Measurements from ENCODE around the gene PI16.

The PI16 gene

DNA sequence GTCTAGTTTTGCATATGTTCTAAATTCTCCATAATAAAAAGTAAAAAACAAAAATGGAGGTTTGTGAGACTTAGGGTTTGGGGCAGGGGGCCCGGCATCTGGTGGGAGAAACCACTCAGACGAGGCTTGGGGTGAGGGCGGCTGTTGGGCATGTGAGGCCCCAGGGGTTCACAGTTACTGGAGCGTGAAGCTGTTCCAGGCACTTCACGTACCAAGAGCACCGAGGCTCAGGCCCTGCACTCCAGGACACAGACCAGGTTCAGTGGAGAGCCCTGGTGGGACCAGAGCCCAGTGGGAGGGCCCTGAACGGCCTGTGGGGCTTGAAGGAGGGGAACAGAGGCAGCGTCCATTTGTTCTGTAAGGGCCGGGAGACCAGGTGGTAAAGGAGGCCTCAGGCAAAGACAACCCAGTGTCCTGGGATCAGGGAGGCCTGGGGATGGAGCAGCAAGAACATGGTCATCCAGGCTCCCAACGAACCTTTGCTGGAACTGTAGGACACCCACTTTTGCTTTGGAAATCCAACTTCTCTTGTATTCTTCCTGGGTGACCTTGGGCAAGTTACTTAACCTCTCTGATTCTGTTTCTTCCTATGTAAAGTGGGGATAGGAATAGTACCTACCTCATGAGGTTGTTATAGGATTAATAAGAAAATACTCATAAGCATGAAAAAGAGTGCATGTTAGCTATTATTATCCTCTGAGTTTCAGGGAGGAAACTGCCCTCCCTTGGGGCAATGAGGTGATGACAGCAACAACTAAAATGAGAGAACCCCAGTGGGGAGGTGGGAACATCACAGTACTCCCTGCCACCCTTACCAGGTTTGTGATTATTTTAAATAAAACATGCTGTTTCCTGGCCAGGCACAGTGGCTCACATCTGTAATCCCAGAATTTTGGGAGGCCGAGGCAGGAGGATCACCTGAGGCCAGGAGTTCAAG is 49.8 kb downstream of the PI16 start:
- DNase-seq (ENCODE audit: low read depth in 2 of 2) = no peak

DNA sequence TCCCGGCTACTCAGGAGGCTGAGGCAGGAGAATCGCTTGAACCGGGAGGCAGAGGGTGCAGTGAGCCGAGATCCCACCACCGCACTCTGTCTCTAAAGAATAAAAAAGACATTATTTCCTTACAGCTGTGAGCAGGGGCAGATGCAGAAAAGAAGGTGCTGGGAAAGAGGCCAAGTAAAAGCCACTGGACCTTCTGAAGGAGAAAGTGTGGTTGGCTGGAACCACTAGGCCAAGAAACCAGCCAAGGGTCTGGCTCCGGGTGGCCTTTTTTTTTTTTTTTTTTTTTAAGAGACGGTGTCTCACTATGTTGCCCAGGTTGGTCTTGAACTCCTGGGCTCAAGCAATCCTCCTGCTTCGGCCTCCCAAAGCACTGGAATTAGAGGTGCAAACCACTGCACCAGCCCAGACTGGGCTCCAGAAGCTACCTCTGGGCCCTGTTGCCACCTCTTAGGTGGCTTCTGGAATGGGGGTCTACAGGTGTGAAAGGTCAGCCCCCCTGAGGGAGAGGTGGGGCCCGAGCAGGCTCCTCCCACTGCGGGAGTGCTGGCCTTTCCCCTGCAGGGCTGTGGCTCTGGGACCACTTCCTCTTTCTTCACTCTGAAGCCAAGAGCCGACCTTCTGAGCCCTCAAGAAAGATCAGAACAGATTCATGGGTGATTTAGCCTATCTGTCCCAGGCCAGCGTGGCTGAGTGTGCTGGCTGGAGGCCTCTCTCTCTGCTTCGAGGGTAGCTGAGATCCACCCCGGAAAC is 50.7 kb downstream of the PI16 start, which contains the start of gene FGD2:
Gene FGD2, plus strand, starts transcription at position 595 of the 750 bp plus-strand sequence. CDS start 163 bp downstream, outside the sequence.
- no peak for DNase-seq (ENCODE audit: low read depth in 2 of 2)

DNA sequence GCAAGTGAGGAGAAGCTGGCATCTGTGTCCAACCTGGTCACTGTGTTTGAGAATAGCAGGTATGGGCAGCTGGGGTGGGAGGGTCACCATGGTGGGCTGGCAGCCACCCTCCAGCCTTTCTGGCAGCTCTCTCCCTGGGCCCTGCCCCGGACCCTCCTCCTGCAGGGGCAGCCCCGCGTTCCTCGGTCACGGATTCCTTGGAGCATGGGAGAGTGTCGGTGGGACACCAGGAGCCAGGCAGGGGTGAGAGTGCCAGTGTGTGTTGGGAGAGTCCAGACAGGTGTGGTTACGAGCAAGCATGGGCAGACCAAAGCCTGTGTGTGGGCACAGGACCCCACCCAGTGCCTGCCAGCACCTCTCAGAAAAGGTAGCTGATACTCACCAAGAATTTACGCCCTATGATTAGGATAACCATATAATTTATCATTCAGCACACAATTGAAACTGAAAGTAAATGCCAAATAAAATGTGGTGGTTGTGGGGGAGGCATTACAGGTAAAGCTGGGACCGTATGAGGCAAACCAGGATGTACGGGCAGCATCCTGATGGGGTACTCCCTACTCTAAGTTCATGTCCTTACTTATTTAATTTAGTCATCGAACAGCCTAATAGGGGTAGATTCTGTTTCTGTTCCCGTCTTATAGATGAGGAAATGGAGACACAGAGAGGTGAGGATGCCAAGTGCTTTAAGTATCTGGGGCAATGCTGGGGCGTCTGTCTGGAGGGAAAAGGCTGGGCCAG is 51.5 kb downstream of the PI16 start:
- DNase-seq (ENCODE audit: low read depth in 2 of 2) = no peak

DNA sequence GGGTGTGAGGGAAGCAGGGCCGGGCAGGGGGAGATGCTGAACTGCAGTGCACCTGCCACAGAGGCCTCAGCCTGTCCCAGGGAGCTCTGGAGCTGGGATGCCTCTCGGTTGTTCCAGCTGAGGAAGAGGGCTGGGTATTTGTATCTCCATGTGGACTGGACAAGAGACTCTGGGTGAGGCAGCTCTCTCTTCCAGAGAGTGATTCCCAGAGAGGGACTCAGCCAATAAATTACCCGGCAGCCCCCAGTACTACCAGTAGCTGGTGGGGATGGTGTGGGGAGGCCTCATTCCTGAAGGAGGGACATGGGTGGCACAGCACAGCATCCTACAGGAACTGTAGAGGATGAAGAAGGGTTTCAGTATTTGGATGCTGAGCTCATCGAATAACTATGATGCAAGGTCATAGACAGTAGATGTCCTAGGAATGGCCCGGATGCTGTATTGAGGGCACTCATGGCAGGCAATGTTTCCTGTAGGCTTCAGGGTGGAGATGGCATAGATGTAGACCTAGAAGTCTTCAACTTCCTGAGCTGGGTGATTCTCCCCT is 52.3 kb downstream of the PI16 start:
- DNase-seq (ENCODE audit: low read depth in 2 of 2) = no peak

DNA sequence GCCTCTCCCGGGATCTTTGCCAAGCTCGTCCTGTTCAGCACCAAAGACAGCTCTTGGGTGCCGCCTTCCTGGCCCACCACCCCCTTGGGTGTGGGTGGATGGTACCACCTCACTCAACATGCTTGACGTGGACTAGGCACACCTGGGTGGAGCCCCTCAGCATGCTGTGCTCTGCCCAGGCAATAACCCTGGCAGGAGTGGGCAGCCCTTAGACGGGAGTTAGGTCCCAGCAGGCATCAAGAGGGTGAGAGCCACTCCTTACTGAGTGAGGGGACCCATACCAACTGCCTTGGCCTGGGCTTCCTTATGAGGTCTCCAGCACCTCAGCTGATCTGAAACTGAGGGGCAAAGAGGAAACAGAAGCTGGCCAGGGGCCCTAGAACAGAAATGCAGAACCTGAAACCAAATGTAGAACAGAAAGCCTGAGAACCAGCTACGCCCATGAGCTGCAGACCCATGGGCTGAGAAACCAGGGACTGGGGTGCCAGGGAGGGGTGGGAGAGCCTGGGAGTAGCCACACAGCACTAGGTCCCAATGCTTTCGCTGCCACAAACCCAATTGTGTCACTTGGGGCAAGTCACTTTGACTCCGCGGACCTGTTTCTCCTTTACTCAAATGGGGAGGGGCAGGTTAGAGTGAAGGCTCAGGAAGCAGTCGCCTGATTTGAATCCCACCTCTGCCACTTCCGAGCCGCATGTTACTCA is 53.0 kb downstream of the PI16 start:
- DNase-seq (ENCODE audit: low read depth in 2 of 2) = no peak

DNA sequence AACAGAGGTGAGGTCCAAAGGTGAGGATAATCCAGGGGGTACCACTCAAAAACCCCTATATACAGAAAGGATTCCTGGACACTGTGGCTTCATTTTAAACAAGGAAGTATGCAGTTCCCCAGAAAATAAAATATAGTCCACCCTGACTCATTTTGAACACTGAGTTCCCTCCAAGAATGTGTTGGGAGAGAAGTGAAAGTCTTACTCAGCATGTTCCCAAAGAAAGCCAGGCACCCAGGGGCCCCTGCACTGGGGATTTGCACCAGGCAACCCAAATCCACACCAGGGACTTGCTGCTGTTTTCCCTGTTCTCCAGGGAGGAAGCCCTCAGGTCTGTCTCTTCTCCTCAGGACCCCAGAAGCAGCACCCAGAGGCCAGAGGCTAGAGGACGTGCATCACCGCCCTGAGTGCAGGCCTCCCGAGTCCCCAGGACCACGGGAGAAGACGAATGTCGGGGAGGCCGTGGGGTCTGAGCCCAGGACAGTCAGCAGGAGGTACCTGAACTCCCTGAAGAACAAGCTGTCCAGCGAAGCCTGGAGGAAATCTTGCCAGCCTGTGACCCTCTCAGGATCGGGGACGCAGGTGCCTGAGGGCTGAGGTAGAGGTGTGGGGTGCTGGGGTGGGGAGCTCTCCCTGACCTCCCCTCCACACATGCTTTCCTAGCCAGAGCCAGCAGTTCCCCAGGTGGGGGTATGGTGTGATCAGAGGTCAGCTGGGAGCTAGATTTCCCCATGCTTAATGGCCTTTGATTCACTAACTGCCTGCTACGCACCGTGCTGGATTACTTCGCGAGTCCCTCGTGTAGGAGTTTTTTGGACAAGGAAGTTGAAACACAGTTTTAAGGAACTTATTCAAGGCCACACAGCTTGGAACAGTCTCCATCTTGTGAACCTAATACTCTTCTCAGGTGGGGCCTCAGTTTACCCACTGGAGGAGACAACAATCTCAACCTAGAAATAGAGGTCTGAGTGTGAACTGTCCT is 54.2 kb downstream of the PI16 start:
- no peak for DNase-seq (ENCODE audit: low read depth in 2 of 2)

DNA sequence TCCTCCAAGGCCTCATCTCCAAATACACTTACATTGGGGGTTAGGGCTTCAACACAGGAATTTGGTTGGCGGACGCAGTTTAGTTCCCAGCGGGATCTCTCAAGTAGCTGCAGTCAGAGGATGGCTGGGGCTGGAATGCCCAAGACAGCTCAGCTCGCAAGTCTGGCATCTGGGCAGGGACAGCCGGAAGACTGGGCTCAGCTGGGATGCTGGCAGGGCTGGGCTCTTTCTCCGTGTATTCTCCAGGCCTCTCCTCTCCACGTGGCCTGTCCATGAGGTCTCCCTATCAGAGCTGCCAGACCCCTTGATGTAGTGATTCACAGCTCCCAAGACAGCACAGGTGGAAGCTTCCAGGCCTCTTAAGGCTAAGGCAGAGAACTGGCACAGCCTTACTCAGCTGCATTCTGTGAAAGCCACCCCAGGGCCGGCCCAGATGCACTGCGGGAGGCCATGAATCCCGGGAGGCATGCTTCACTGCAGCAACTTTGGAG is 55.9 kb downstream of the PI16 start:
- DNase-seq (ENCODE audit: low read depth in 2 of 2) = no peak

DNA sequence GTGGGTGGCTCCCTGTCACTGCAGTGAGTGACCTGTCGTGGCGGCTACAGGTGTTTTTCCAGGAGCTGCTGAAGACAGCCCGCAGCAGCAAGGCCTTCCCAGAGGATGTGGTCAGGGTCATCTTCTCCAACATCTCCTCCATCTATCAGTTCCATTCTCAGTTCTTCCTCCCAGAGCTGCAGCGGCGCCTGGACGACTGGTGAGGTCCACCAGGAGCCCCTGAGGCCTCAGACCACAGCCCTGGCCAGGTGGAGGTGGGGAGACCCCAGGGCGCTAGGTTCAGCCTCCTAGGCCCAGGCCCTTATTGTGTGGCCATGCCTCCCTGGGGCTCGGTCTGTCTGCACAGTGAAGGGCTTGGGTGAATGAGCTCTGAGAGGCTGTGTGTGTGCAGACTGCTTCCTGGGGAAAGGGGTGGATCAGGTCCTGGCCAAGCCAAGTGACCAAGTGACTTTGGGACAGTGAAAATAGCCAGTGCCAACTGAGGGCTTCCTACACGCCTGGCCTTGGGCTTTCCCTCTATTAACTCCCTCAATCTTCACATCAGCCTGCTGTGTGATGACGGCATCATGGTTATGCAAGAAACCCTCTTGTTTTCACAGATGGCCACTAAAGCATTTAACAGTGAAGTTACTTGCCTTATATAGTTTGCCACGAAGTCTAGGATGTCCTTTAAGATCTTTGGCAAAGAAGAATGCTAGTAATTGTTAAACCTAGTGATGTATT is 57.3 kb downstream of the PI16 start:
- DNase-seq (ENCODE audit: low read depth in 2 of 2) = no peak

DNA sequence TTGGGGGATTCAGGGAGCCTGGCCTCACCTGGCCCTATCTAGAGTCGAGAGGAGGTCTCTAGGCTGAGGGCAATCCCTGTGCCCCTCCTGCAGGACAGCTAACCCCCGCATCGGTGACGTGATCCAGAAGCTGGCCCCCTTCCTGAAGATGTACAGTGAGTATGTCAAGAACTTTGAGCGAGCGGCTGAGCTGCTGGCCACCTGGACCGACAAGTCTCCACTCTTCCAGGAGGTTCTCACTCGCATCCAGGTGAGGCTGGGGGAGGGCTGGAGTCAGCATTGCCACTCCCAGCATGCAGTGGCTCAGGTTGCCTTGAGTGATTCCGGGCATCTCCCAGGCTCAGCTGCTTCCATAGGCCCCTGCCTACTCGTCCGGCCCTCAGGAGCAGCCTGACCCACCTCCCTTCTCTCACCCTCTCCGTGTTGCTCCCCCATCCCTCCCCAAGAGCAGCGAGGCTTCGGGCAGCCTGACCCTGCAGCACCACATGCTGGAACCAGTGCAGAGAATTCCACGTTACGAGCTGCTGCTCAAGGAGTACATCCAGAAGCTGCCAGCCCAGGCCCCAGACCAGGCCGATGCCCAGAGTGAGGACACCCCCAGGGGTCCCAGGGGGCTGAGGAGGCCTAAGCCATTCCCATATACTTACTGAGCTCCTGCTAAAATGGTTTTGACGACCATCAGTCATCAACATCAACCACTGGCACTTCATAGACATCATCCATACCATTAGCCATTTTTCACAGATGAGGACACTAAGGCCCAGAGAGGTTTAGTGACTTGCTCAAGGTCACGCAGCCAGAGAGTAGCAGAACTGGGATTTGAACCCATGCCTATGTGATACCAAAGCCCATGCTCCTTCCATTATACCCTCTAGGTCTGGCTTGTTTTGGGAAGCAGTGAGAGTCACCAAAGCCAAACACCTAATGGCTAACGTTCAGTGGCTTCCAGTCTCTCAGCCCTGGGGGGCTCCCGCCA is 59.3 kb downstream of the PI16 start:
- DNase-seq (ENCODE audit: low read depth in 2 of 2) = no peak
